ENCODE data around the gene CDKAL1.

DNA sequence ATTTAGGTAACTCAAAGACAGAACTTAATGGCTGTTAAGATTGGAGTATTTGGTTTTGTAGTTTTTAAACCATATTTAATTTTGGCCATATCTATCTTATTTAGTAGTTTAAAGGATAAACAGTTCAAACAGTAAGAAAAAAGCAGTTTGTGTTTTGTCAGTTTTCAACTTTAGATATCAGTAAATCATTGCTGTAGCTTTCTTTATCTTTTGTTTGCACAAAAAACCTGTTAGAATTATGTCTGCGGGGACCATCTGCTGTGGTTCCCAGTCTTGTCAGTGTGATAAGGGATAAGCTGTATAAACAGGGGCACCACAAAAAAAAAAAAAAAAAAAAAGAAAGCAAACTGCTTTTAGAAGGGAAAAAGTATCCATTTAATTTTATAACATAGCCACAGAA, 40.9 kb downstream of the CDKAL1 start:
- no peak for TF ChIP-seq CTCF (IDR thresholded peaks at IDR 0.05)
- TF ChIP-seq POLR2A (IDR thresholded peaks at IDR 0.05): no peak
- TF ChIP-seq POLR2AphosphoS5 (IDR thresholded peaks at IDR 0.05): no peak

Measured in prostate gland (tissue), 2 donors.